ENCODE data around the gene AGXT2.

The AGXT2 gene

DNA sequence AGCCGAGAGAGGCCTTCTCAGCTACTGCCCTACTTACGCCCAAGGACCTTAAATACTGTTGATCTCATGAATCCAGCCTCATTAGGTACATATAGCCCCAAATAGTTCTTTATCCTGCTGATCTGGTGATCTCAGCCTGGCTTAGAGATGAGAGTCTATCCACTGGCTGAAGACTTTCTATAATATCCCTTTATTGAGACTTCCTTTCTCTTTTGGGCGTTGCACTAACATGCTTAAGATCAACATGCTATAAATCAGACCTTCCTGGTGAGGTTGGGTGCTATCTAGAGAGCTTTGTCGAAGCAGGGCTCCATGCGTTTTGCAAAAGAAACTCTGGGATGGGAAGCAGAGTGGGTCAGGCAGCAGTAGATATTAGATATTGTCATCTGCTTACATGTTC lies 44.0 kb upstream of the AGXT2 start:
- Histone ChIP-seq H3K4me1 (ENCODE audit: low read length) (no peaks in the 10 kb centered on the region), H3F3A (ENCODE audit: insufficient read depth, low read length) (no peaks in the 10 kb centered on the region), H3K9me2 (replicated peaks; ENCODE audit: insufficient read depth, low read length) (no peaks in the 10 kb centered on the region), H3K79me2 (ENCODE audit: low read length) (no peaks in the 10 kb centered on the region), H3K36me3 (replicated peaks; ENCODE audit: insufficient read depth, low read length) (no peaks in the 10 kb centered on the region), H3K9me3 (replicated peaks; ENCODE audit: insufficient read depth, low read length) (no peaks in the 10 kb centered on the region), H3K4me3 (ENCODE audit: low read length) (no peak overlapping the region), H4K20me1 (ENCODE audit: insufficient read depth, low read length) (no peaks in the 10 kb centered on the region), H3K27ac (ENCODE audit: low read length) (no peak overlapping the region), H3K4me2 (ENCODE audit: low read depth, low read length) (no peak overlapping the region), H3K27me3 (replicated peaks; ENCODE audit: insufficient read depth, low read length) (no peaks in the 10 kb centered on the region), H3K9ac (ENCODE audit: low read length) (no peak overlapping the region), H2AFZ (ENCODE audit: low read length) (no peak overlapping the region)
- no peak for DNase-seq
- no peak for TF ChIP-seq EZH2 (optimal IDR thresholded peaks at IDR 0.05; ENCODE audit: low read depth, low read length)
- TF ChIP-seq EZH2phosphoT487 (IDR thresholded peaks at IDR 0.05; ENCODE audit: low read length): no peak

DNA sequence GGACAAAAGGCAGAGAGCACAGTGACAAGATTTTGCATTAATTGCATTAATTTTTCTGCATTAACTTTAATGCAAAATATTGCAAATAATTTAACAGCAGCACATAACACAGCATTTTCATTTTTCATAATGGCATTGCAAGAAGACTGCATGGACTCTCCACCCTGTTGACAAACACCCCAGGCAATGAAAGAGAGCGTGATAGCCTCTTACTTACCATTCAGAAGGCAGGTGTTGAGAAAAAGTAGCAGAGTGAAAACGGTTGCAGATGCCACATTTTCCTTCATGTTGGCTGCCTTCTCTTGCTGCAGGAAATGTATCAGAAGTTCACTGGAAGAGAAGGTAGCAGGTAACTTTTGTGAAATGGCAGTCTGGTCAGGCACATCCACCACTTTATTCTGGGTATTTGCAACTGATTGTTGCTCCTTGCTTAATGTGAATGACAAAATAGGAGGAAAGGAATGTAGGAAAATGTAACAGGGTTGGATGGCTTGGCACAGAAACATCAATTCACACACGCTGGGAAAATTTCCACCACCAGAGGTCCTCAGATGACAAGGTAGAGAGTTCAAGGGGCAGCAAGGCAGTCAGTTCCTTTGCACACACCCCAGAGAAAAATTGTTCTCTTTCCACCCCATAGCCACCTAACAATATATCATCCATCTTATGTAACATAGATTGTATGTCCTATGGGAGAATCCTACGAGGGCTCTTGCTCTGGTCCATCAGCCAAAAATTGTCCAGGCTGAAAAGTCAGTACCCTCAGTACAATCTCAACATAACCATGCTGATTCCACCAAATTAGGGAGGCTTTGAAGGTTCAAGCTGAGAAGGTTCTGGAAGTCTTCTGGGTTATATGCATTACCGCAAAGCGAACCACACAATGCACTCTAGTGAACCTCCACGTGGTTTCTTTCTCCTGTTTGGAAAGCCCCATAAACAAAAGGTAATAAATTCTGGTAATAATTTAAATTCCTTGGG lies 41.9 kb upstream of the AGXT2 start:
- Histone ChIP-seq H3K27ac (ENCODE audit: low read length) (no peak overlapping the region), H3K27me3 (replicated peaks; ENCODE audit: insufficient read depth, low read length) (no peaks in the 10 kb centered on the region), H3K9me3 (replicated peaks; ENCODE audit: insufficient read depth, low read length) (no peaks in the 10 kb centered on the region), H3K79me2 (ENCODE audit: low read length) (no peaks in the 10 kb centered on the region), H3K9me2 (replicated peaks; ENCODE audit: insufficient read depth, low read length) (no peaks in the 10 kb centered on the region), H3K9ac (ENCODE audit: low read length) (no peak overlapping the region), H4K20me1 (ENCODE audit: insufficient read depth, low read length) (no peaks in the 10 kb centered on the region), H3K4me1 (ENCODE audit: low read length) (no peaks in the 10 kb centered on the region), H3K4me2 (ENCODE audit: low read depth, low read length) (no peak overlapping the region), H3K4me3 (ENCODE audit: low read length) (no peak overlapping the region), H3F3A (ENCODE audit: insufficient read depth, low read length) (no peaks in the 10 kb centered on the region), H2AFZ (ENCODE audit: low read length) (no peak overlapping the region), H3K36me3 (replicated peaks; ENCODE audit: insufficient read depth, low read length) (no peaks in the 10 kb centered on the region)
- no peak for TF ChIP-seq EZH2phosphoT487 (IDR thresholded peaks at IDR 0.05; ENCODE audit: low read length)
- TF ChIP-seq, protein P1, sequence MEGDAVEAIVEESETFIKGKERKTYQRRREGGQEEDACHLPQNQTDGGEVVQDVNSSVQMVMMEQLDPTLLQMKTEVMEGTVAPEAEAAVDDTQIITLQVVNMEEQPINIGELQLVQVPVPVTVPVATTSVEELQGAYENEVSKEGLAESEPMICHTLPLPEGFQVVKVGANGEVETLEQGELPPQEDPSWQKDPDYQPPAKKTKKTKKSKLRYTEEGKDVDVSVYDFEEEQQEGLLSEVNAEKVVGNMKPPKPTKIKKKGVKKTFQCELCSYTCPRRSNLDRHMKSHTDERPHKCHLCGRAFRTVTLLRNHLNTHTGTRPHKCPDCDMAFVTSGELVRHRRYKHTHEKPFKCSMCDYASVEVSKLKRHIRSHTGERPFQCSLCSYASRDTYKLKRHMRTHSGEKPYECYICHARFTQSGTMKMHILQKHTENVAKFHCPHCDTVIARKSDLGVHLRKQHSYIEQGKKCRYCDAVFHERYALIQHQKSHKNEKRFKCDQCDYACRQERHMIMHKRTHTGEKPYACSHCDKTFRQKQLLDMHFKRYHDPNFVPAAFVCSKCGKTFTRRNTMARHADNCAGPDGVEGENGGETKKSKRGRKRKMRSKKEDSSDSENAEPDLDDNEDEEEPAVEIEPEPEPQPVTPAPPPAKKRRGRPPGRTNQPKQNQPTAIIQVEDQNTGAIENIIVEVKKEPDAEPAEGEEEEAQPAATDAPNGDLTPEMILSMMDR (IDR thresholded peaks at IDR 0.05; ENCODE audit: low read length): peak; percentile 77
- DNase-seq: peak; percentile 45

DNA sequence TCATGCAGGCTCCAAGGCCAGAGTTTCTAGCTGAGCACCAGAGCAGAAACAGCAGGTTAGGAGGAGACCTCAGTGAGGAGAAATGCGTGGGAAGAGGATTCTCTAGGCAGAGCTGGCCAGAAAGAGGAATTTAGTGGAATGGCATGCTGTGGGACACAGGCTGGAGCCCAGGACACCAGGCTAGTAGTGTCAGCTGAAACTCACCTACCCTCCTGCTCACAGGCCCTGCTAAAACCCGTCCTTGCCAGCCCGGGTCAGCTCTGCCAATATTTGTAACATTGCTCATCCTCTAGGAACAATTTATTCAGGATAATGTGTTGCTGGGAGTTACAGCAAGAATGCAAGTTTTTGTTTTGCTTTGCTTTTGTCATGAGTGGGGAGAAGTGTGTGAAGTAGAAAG lies 40.2 kb upstream of the AGXT2 start:
- Histone ChIP-seq H3K27me3 (replicated peaks; ENCODE audit: insufficient read depth, low read length) (no peaks in the 10 kb centered on the region), H4K20me1 (ENCODE audit: insufficient read depth, low read length) (no peaks in the 10 kb centered on the region), H3F3A (ENCODE audit: insufficient read depth, low read length) (no peaks in the 10 kb centered on the region), H3K79me2 (ENCODE audit: low read length) (no peaks in the 10 kb centered on the region), H3K9me2 (replicated peaks; ENCODE audit: insufficient read depth, low read length) (no peaks in the 10 kb centered on the region), H3K9me3 (replicated peaks; ENCODE audit: insufficient read depth, low read length) (no peaks in the 10 kb centered on the region), H3K4me3 (ENCODE audit: low read length) (no peak overlapping the region), H2AFZ (ENCODE audit: low read length) (no peak overlapping the region), H3K9ac (ENCODE audit: low read length) (no peak overlapping the region), H3K36me3 (replicated peaks; ENCODE audit: insufficient read depth, low read length) (no peaks in the 10 kb centered on the region), H3K27ac (ENCODE audit: low read length) (no peak overlapping the region), H3K4me2 (ENCODE audit: low read depth, low read length) (no peak overlapping the region), H3K4me1 (ENCODE audit: low read length) (no peaks in the 10 kb centered on the region)
- no peak for DNase-seq
- TF ChIP-seq EZH2phosphoT487 (IDR thresholded peaks at IDR 0.05; ENCODE audit: low read length) (no peak), EZH2 (optimal IDR thresholded peaks at IDR 0.05; ENCODE audit: low read depth, low read length) (no peak)
- TF ChIP-seq, protein P1 (IDR thresholded peaks at IDR 0.05; ENCODE audit: low read length): no peak

DNA sequence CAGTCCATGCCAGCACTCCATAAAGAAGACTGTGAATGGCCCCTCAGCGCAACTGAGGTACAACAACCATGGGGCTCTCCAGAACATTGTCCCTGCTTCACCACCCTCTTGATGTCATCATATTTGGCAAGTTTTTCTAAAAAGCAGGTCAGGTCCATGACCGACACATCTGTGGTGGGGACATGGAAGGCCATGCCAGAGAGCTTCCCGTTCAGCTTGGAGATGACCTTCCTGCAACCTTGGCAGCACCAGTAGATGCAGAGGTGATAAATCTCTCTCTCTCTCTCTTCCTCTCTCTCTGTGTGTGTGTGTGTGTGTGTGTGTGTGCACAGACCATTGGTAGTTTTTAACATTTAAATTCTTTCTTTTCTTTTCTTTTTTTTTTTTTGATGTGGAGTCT lies 35.4 kb upstream of the AGXT2 start:
- Histone ChIP-seq H3F3A (ENCODE audit: insufficient read depth, low read length) (no peaks in the 10 kb centered on the region), H3K27ac (ENCODE audit: low read length) (no peak overlapping the region), H3K4me3 (ENCODE audit: low read length) (no peak overlapping the region), H3K9me2 (replicated peaks; ENCODE audit: insufficient read depth, low read length) (no peaks in the 10 kb centered on the region), H3K79me2 (ENCODE audit: low read length) (no peaks in the 10 kb centered on the region), H2AFZ (ENCODE audit: low read length) (no peak overlapping the region), H4K20me1 (ENCODE audit: insufficient read depth, low read length) (no peaks in the 10 kb centered on the region), H3K9me3 (replicated peaks; ENCODE audit: insufficient read depth, low read length) (no peaks in the 10 kb centered on the region), H3K4me1 (ENCODE audit: low read length) (no peaks in the 10 kb centered on the region), H3K4me2 (ENCODE audit: low read depth, low read length) (no peak overlapping the region), H3K9ac (ENCODE audit: low read length) (no peak overlapping the region), H3K36me3 (replicated peaks; ENCODE audit: insufficient read depth, low read length) (no peaks in the 10 kb centered on the region), H3K27me3 (replicated peaks; ENCODE audit: insufficient read depth, low read length) (no peaks in the 10 kb centered on the region)
- DNase-seq: no peak
- no peak for TF ChIP-seq EZH2phosphoT487 (IDR thresholded peaks at IDR 0.05; ENCODE audit: low read length)

Data from MM.1S (cell line).